Testis (tissue), 2 donors: ENCODE data around the gene RIOK2.

Experiments
- CTCF ChIP-seq, 3 experiments: fragments of 450-650 bp in 2 of 3; fragments of 200-600 bp in 1 of 3; sonication (generic) in 1 of 3; IDR thresholded peaks; one replicate each; pipeline ENCODE4 v1.5.1; 2016 to 2019; ENCODE audit warnings: antibody characterized with exemption in 3 of 3, mild to moderate bottlenecking in 2 of 3, moderate library complexity in 1 of 3
- POLR2A ChIP-seq: fragments of 450-650 bp; IDR thresholded peaks from one replicate; pipeline ENCODE4 v1.6.1; 2017; ENCODE audit warnings: antibody characterized with exemption, mild to moderate bottlenecking, moderate library complexity

- TF ChIP-seq CTCF (IDR thresholded peaks at IDR 0.05) (no peak), POLR2A (no peak)
These were observed 11.3 kb upstream of the RIOK2 start for GRCh38 chr5:97194366-97194765.
